Cerebellar nuclear complex (tissue), 1 donor: ENCODE results near the gene SYT2.
"Not testable (repeated sequence)": the region's sequence is repeated elsewhere in the genome, so short reads cannot be mapped to it uniquely, and the experiment has no call there.

Source experiments
- DNase-seq, 2 experiments: peaks; one replicate each; lab custom pipeline; 2025; lab: John Stamatoyannopoulos, UW

Gene SYT2

DNA sequence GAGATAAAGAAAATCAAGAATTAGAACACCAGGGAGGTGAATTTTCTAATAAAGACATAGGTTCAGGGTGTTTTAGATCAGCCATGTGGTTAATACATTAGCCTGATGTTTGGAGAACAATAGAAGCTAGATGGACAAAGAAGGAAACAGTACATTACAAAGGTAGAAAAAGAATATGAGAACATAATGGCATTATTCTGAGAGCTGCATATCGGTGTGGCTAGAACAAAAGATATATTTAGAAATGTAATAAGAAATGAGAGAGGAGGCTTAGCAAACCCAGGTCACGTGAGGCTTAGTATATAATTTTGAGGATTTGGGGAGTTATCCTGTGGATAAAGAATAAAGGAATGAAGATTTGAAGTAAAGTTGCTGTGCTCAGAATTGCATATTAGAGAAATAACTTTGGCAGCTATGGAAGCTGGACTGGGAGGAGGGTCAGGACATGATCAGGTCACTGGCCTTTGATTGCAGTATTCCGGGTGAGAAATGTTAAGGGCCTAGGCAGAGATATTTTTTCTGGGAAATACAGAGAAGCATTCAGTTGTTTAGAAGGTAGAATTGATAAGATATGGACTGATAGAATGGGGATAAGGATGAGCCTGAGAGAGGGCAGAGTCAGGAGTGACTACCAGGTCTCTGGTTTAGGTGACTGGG is 164.5 kb downstream of the SYT2 start:
- DNase-seq = not testable (repeated sequence)

DNA sequence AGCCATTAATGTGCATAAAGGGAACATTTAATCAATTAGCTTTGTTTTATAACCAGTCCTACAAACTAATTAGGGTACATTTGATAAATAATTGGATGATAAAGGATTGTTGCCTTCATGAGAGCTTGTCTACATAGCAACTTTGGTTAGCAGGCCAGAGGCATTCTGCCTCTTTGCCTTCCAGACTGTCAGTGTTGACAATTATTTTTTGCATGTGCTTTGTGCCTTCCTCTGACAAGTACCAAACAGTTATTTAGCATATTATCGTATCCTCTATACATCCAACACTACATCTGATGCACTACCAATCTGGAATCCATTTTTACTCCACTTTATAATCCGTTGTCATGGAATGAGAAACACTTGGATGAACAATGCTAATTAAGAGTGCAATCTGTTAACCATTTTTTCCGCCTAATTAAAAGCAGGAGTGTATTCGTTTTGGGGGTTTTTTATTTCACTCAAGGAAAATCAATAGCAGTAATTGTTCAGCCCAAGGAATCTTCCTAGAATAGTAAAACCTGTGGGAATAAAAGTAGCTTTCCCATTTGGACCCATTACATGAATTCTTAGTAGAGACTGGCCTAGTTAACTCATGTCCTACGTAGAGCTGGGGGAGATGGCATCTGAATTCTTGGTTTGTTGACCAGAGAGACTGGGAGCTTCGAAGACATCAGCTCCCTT is 165.3 kb downstream of the SYT2 start:
- not testable (repeated sequence) for DNase-seq

DNA sequence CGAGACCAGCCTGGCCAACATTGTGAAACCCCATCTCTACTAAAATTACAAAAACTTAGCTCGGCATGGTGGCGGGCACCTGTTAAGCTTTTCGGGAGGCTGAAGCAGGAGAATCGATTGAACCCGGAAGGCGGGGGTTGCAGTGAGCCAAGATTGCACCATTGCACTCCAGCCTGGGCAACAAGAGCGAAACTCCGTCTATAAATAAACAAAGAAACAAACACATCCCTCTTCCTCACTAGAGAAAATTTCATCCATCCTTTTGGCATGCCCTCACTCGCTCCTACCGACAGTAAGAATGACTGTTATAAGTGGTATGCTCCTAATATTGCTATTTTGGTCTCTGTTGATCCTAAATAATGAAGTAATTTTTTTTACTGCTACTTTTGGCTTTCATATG is 166.7 kb downstream of the SYT2 start:
- DNase-seq = not testable (repeated sequence)

DNA sequence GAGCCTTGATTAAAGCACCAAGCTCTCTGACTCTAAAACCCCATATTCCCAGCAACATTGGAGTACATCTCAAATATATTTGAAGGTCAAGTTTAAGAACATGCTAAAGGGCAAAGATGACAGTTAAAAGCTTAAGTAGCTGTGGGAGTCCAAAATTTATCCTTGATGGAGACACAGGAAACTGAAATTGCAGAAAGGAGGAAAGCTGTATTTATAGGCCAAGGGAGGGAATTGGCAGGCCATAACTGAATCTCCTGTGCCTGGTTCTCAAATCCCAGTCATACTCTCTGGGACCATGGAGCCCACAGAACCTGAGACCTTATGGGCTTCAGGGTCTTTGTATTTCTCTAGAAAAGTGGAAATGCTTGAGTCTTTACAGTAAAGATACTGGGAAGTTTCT is 167.8 kb downstream of the SYT2 start:
- not testable (repeated sequence) for DNase-seq

DNA sequence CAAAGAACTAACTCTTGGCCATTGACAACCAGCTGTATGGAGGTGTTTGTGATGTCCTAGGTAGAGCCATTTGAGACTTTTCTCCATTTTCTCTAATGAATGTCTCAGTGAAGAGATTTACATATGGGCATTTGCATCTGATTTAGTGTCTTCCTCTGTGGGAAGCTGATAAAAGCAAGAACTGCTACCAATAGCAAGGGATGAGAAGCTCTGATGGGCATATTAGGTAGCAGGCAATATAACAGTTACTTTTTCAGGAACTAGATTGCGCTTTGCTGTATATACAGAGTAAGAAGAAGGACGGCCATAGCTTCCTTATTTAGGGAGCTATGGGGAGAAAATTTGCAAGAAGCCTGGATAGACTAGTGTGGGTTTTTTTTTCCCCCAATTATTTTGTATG is 169.4 kb downstream of the SYT2 start:
- not testable (repeated sequence) for DNase-seq
